Caco-2 (cell line): Measurements from ENCODE around the gene DCTPP1. TPM values are rescaled to one million over a fixed set of nuclear protein-coding genes. Genes with fewer than 3 reads are reported as not detected.

ENCODE experiments used
- BruUV-seq: library from RNA; stranded (reverse); fragments of 400-500 nt; replicated peaks from 2 replicates; lab custom pipeline; 2021; lab: Mats Ljungman, UMichigan
- CTCF ChIA-PET: fragments of 300-600 bp; sonication (Branson Sonifier 250); formaldehyde crosslinking; loops from one replicate; lab custom pipeline; 2022; ENCODE audit warnings: antibody characterized with exemption; lab: Charles Lee
- POLR2A ChIA-PET: fragments of 300-600 bp; sonication (Branson Sonifier 250); formaldehyde crosslinking; loops from one replicate; lab custom pipeline; 2022; ENCODE audit warnings: antibody characterized with exemption; lab: Charles Lee
- DNase-seq, 2 experiments: peaks; one replicate each; pipeline versions ENCODE4 v3.0.0 to v3.0.0-alpha.2; 2020 to 2022
- H3K27me3 ChIP-seq: replicated peaks from 2 replicates; pipeline ENCODE4 v1.6.0; 2011; ENCODE audit warnings: low read length; ENCODE audit not compliant: control insufficient read depth, insufficient read depth
- H3K36me3 ChIP-seq: 2 replicates; pipeline ENCODE4 v1.5.1; 2011; ENCODE audit warnings: low read length; ENCODE audit not compliant: control insufficient read depth, insufficient read depth
- H3K4me1 ChIP-seq: fragments of 250-450 bp; sonication (Bioruptor Pico); 2 replicates; pipeline ENCODE4 v1.5.1; 2020; ENCODE audit warnings: mild to moderate bottlenecking
- H3K4me3 ChIP-seq: 2 replicates; pipeline ENCODE4 v1.5.1; 2011; ENCODE audit warnings: low read depth, mild to moderate bottlenecking, control low read depth, low read length
- H3K9me3 ChIP-seq: fragments of 250-450 bp; sonication (Bioruptor Pico); 2 replicates; pipeline ENCODE4 v1.5.1; 2020; ENCODE audit warnings: mild to moderate bottlenecking, moderate library complexity
- H3K27ac Mint-ChIP-seq: one replicate; pipeline ENCODE4 v1.8.0; 2022; ENCODE audit warnings: mixed read lengths; ENCODE audit not compliant: unreplicated experiment
- H3K27me3 Mint-ChIP-seq: one replicate; pipeline ENCODE4 v1.8.0; 2022; ENCODE audit warnings: mixed read lengths; ENCODE audit not compliant: insufficient read depth, unreplicated experiment
- H3K36me3 Mint-ChIP-seq: one replicate; pipeline ENCODE4 v1.8.0; 2022; ENCODE audit warnings: mild to moderate bottlenecking, mixed read lengths; ENCODE audit not compliant: insufficient read depth, unreplicated experiment
- H3K4me1 Mint-ChIP-seq: one replicate; pipeline ENCODE4 v1.8.0; 2022; ENCODE audit warnings: low read depth, mixed read lengths; ENCODE audit not compliant: unreplicated experiment
- H3K4me3 Mint-ChIP-seq: one replicate; pipeline ENCODE4 v1.8.0; 2022; ENCODE audit warnings: mild to moderate bottlenecking, moderate library complexity, mixed read lengths; ENCODE audit not compliant: unreplicated experiment
- H3K9me3 Mint-ChIP-seq: one replicate; pipeline ENCODE4 v1.8.0; 2022; ENCODE audit warnings: mixed read lengths; ENCODE audit not compliant: unreplicated experiment
- CTCF ChIP-seq, 2 experiments: fragments of 200-600 bp in 1 of 2; IDR thresholded peaks; 1 replicate in 1 of 2; 2 replicates in 1 of 2; pipeline versions ENCODE4 v1.5.1 to v1.8.0; 2011 to 2022; ENCODE audit warnings: antibody characterized with exemption in 1 of 2, control low read depth in 1 of 2, inconsistent platforms in 1 of 2, low read depth in 1 of 2, low read length in 1 of 2, mild to moderate bottlenecking in 1 of 2, moderate library complexity in 1 of 2; ENCODE audit not compliant: insufficient read depth in 1 of 2, severe bottlenecking in 1 of 2, unreplicated experiment in 1 of 2
- intact Hi-C: fragments of 100-400 bp; cut with micrococcal nuclease; formaldehyde crosslinking; loops from one replicate; pipeline ENCODE4 v1.10.0; 2022; ENCODE audit not compliant: unreplicated experiment
- total RNA-seq: library from RNA; stranded (reverse); gene quantifications from 2 replicates; pipeline ENCODE4 v1.2.3, GENCODE V29; 2022

Gene DCTPP1
- total RNA-seq, 1 experiment from 2014 or later, result 51.1 TPM

- Histone ChIP-seq H3K36me3 (no peaks in the 10 kb centered on the region), H3K4me3 (no peak overlapping the region), H3K9me3 (no peaks in the 10 kb centered on the region), H3K27me3 (no peaks in the 10 kb centered on the region), H3K4me1 (peaks cover 17% of the 10 kb centered on the region)
- no peak overlapping the region for H3K4me3 Mint-ChIP-seq
- peak overlapping the region; percentile 4 for H3K27ac Mint-ChIP-seq
- no peaks in the 10 kb centered on the region for H3K9me3 Mint-ChIP-seq
- H3K4me1 Mint-ChIP-seq, result peaks cover 8% of the 10 kb centered on the region
- no peak for DNase-seq
- CTCF ChIA-PET, result no interaction called here
- no peaks in the 10 kb centered on the region for H3K27me3 Mint-ChIP-seq
- H3K36me3 Mint-ChIP-seq, result no peaks in the 10 kb centered on the region
- POLR2A ChIA-PET, result interaction anchor here (0.6 kb wide), 1 partner anchor 100 kb away, joined by 3 read pairs; no protein-coding TSS in a partner anchor
- no TSS peak for BruUV-seq
- intact Hi-C loops, result no loop called here
- TF ChIP-seq CTCF (IDR thresholded peaks at IDR 0.05; ENCODE audit: insufficient read depth in 1 of 2, low read depth in 1 of 2, low read length in 1 of 2, severe bottlenecking in 1 of 2, unreplicated experiment in 1 of 2), result no peak
Measured at GRCh38 chr16:30434852-30435251, 5.0 kb upstream of the DCTPP1 start.

- Histone ChIP-seq H3K9me3 (no peaks in the 10 kb centered on the region), H3K27me3 (no peaks in the 10 kb centered on the region), H3K4me1 (peaks cover 16% of the 10 kb centered on the region), H3K4me3 (peak overlapping the region; percentile 22; the same call in 1 of the 2 replicates), H3K36me3 (no peaks in the 10 kb centered on the region; the same call in 1 of the 2 replicates)
- intact Hi-C loops, result loop anchor here (1.0 to 2.0 kb wide), 6 partner anchors 96 to 228 kb away; partner anchors contain the start of genes FBRS, ZNF688 and ZNF768
- H3K27me3 Mint-ChIP-seq, result no peaks in the 10 kb centered on the region
- no peaks in the 10 kb centered on the region for H3K9me3 Mint-ChIP-seq
- POLR2A ChIA-PET, result interaction anchor here (0.6 to 1.5 kb wide), 14 partner anchors 13 to 228 kb away, joined by 3 to 27 read pairs (median 6); partner anchors contain the start of genes FBRS, PRR14, TBC1D10B and ZNF48
- no peak overlapping the region for H3K27ac Mint-ChIP-seq
- TSS peak; percentile 59 for BruUV-seq
- DNase-seq, result peak in 1 of 2 experiments; percentile 77
- H3K36me3 Mint-ChIP-seq, result peaks cover 21% of the 10 kb centered on the region
- no peak overlapping the region for H3K4me3 Mint-ChIP-seq
- peak in 1 of 2 experiments; percentile 49 for TF ChIP-seq CTCF (IDR thresholded peaks at IDR 0.05; ENCODE audit: insufficient read depth in 1 of 2, low read depth in 1 of 2, low read length in 1 of 2, severe bottlenecking in 1 of 2, unreplicated experiment in 1 of 2)
- H3K4me1 Mint-ChIP-seq, result no peaks in the 10 kb centered on the region
- CTCF ChIA-PET, result interaction anchor here (0.6 to 2.0 kb wide), 31 partner anchors 10 to 339 kb away, joined by 3 to 49 read pairs (median 6); partner anchors contain the start of genes SEPHS2, TBC1D10B, TBX6 and ZNF48
Measured at GRCh38 chr16:30430428-30430970, 669 bp upstream of the DCTPP1 start.

GRCh38 chr16:30429418-30429677 is 482 bp downstream of the DCTPP1 start:
- Mint-ChIP-seq H3K27me3 (no peaks in the 10 kb centered on the region), H3K9me3 (no peaks in the 10 kb centered on the region), H3K4me3 (no peak overlapping the region), H3K4me1 (no peaks in the 10 kb centered on the region), H3K27ac (no peak overlapping the region), H3K36me3 (peaks cover 31% of the 10 kb centered on the region)
- TSS peak; percentile 62 for BruUV-seq
- intact Hi-C loops, result no loop called here
- H3K4me3 ChIP-seq, result peak overlapping the region; percentile 67
- CTCF ChIA-PET, result interaction anchor here (0.6 to 2.0 kb wide), 44 partner anchors 9 to 338 kb away, joined by 3 to 49 read pairs (median 5); partner anchors contain the start of genes CD2BP2, FBRS, SEPHS2 and TBC1D10B
- POLR2A ChIA-PET, result interaction anchor here (0.6 to 1.5 kb wide), 17 partner anchors 11 to 340 kb away, joined by 3 to 27 read pairs (median 5); partner anchors contain the start of genes FBRS, PHKG2, PRR14 and TBC1D10B
- H3K4me1 ChIP-seq, result peaks cover 16% of the 10 kb centered on the region
- H3K36me3 ChIP-seq, result no peaks in the 10 kb centered on the region; the same call in 1 of the 2 replicates
- no peak for DNase-seq
- no peak for TF ChIP-seq CTCF (IDR thresholded peaks at IDR 0.05; ENCODE audit: insufficient read depth in 1 of 2, low read depth in 1 of 2, low read length in 1 of 2, severe bottlenecking in 1 of 2, unreplicated experiment in 1 of 2)
- no peaks in the 10 kb centered on the region for H3K9me3 ChIP-seq
- no peaks in the 10 kb centered on the region for H3K27me3 ChIP-seq
